Immature natural killer cell (primary cell): ENCODE measurements around the gene VWA8. TPM values are rescaled to one million over a fixed set of nuclear protein-coding genes. Genes with fewer than 3 reads are reported as not detected.
"Not testable (repeated sequence)": the region's sequence is repeated elsewhere in the genome, so short reads cannot be mapped to it uniquely, and the experiment has no call there.

ENCODE experiments used
- DNase-seq, 3 donors: peaks; one replicate each; pipeline ENCODE4 v3.0.0; 2022; ENCODE audit warnings: mixed read lengths in 1 of 3
- H3K27ac Mint-ChIP-seq, 6 donors: one replicate each; pipeline ENCODE4 v1.8.0; 2020; ENCODE audit warnings: mixed read lengths in 6 of 6, mild to moderate bottlenecking in 5 of 6, inconsistent platforms in 4 of 6, moderate library complexity in 3 of 6
- H3K27me3 Mint-ChIP-seq, 3 donors: one replicate each; pipeline ENCODE4 v1.8.0; 2020 to 2021; ENCODE audit warnings: low read depth in 3 of 3, mild to moderate bottlenecking in 3 of 3, mixed read lengths in 3 of 3, moderate library complexity in 3 of 3, inconsistent platforms in 1 of 3
- H3K36me3 Mint-ChIP-seq, 3 donors: one replicate each; pipeline ENCODE4 v1.8.0; 2020; ENCODE audit warnings: mixed read lengths in 3 of 3, inconsistent platforms in 2 of 3, mild to moderate bottlenecking in 2 of 3
- H3K4me1 Mint-ChIP-seq, 2 donors: one replicate each; pipeline ENCODE4 v1.8.0; 2020; ENCODE audit warnings: inconsistent platforms in 2 of 2, mild to moderate bottlenecking in 2 of 2, mixed read lengths in 2 of 2, moderate library complexity in 1 of 2
- H3K4me3 Mint-ChIP-seq, 5 donors: one replicate each; pipeline ENCODE4 v1.8.0; 2020; ENCODE audit warnings: mild to moderate bottlenecking in 5 of 5, mixed read lengths in 5 of 5, inconsistent platforms in 3 of 5, moderate library complexity in 3 of 5
- H3K9me3 Mint-ChIP-seq, 6 donors: one replicate each; pipeline ENCODE4 v1.8.0; 2020; ENCODE audit warnings: mild to moderate bottlenecking in 6 of 6, mixed read lengths in 6 of 6, inconsistent platforms in 4 of 6, moderate library complexity in 3 of 6
- polyA plus RNA-seq, 3 donors: library from polyadenylated mRNA; unstranded; fragments of 300-500 nt; fragmentation: Illumina TruSeq; gene quantifications; one replicate each; pipeline ENCODE4 v1.2.3, GENCODE V29; 2021

Gene VWA8
- polyA plus RNA-seq, 3 donors from 2014 or later = 3.0 to 4.9 (median 3.2) TPM

DNA sequence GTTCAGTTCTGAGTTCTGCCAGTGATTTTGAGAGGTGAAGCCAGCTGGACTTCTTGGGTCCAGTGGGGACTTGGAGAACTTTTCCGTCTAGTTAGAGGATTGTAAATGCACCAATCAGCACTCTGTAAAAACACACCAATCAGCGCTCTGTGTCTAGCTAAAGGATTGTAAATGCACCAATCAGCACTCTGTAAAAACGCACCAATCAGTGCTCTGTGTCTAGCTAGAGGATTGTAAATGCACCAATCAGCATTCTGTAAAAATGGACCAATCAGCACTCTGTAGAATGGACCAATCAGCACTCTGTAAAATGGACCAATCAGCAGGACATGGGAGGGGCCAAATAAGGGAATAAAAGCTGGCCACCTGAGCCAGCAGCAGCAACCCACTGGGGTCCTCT lies 418.1 kb downstream of the VWA8 start:
- not testable (repeated sequence) for H3K27ac Mint-ChIP-seq

DNA sequence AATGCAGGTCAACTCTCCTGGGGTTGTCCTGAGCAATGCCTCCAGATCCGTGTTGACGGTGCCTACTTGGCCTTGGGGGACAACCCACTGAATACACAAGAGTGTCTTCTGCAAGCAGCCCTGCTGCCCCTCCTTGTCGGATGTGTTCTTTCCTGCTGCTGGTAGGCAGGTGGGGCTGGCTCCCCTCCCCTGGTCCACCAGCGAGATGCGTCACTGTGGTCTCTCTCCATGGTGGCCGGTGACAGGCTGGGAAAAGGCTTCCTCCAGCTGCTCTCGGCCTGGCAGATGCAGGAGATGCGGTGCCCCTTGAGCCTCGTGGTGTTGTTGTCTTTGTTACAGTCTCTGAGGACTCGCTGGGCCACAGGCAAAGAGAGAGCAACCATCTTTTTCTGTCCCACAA lies 418.6 kb downstream of the VWA8 start:
- no peak for DNase-seq
- Mint-ChIP-seq H3K36me3 (no peaks in the 10 kb centered on the region), H3K27me3 (peaks cover 2 to 5% (median 3%) of the 10 kb centered on the region in 3 donors), H3K4me1 (no peaks in the 10 kb centered on the region), H3K4me3 (no peak overlapping the region), H3K27ac (no peak overlapping the region), H3K9me3 (no peaks in the 10 kb centered on the region)

More for the DNA sequence above, 418.1 kb downstream of the VWA8 start:
- H3K4me3 Mint-ChIP-seq, DNase-seq, H3K36me3 Mint-ChIP-seq, H3K9me3 Mint-ChIP-seq, H3K27me3 Mint-ChIP-seq, H3K4me1 Mint-ChIP-seq: not testable (repeated sequence)

- no peak overlapping the region for H3K4me3 Mint-ChIP-seq
- H3K27me3 Mint-ChIP-seq = peaks cover 2 to 5% (median 3%) of the 10 kb centered on the region in 3 donors
- DNase-seq = no peak
- H3K27ac Mint-ChIP-seq = no peak overlapping the region
- H3K36me3 Mint-ChIP-seq = no peaks in the 10 kb centered on the region
- no peaks in the 10 kb centered on the region for H3K9me3 Mint-ChIP-seq
- no peaks in the 10 kb centered on the region for H3K4me1 Mint-ChIP-seq
These were observed 419.6 kb downstream of the VWA8 start for GRCh38 chr13:41541142-41541938.

- H3K27ac Mint-ChIP-seq, H3K4me1 Mint-ChIP-seq, H3K9me3 Mint-ChIP-seq, H3K36me3 Mint-ChIP-seq, H3K4me3 Mint-ChIP-seq, DNase-seq, H3K27me3 Mint-ChIP-seq: not testable (repeated sequence)
These were observed 420.7 kb downstream of the VWA8 start for GRCh38 chr13:41540240-41540639.

DNA sequence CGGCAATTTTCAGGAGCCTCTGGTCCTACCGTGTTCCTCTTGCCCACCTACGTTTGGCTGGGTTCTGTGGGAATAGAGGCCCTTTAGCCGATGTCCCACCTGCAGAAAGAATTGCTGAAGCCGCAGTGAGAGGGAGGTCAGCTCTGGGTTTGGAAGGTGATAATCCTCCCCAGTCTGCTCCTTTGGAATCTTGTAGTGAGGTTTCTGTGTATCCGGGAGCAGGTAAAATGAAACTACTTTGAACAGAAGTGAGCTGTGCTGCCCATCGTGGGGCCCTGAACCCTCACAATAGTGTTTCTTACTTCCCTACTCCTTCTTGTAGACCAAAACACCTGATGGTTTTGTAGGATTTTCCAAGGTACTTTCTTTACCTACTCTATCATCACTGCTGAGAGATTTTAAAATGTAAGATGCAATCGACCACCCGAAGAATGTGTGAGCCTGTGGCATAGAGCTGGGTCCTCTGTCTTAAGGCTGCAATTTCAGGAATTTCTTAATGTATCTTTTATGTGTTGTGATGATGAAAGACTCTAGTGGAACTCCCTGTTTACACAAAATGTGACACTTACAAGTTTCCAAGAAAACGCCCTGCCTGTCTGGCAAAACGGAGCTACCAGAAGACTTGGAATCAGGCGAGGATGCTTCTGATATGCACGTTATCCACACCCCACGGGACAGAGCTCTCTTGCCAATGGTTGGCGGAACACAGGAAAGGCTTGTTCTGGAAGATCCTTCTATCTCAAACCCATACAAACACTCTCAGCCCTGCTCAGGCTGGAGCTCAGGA lies 427.4 kb downstream of the VWA8 start:
- Mint-ChIP-seq H3K27me3 (peaks cover 0 to 4% (median 2%) of the 10 kb centered on the region in 3 donors), H3K9me3 (peaks cover 0 to 2% (median 0%) of the 10 kb centered on the region in 6 donors), H3K36me3 (no peaks in the 10 kb centered on the region), H3K4me3 (no peak overlapping the region), H3K4me1 (no peaks in the 10 kb centered on the region), H3K27ac (no peak overlapping the region)
- DNase-seq = no peak

- Mint-ChIP-seq H3K27me3 (peaks cover 1 to 4% (median 2%) of the 10 kb centered on the region in 3 donors), H3K27ac (no peak overlapping the region), H3K4me1 (no peaks in the 10 kb centered on the region), H3K4me3 (no peak overlapping the region), H3K9me3 (no peaks in the 10 kb centered on the region), H3K36me3 (no peaks in the 10 kb centered on the region)
- no peak for DNase-seq
These were observed 432.9 kb downstream of the VWA8 start for GRCh38 chr13:41528021-41528420.

DNA sequence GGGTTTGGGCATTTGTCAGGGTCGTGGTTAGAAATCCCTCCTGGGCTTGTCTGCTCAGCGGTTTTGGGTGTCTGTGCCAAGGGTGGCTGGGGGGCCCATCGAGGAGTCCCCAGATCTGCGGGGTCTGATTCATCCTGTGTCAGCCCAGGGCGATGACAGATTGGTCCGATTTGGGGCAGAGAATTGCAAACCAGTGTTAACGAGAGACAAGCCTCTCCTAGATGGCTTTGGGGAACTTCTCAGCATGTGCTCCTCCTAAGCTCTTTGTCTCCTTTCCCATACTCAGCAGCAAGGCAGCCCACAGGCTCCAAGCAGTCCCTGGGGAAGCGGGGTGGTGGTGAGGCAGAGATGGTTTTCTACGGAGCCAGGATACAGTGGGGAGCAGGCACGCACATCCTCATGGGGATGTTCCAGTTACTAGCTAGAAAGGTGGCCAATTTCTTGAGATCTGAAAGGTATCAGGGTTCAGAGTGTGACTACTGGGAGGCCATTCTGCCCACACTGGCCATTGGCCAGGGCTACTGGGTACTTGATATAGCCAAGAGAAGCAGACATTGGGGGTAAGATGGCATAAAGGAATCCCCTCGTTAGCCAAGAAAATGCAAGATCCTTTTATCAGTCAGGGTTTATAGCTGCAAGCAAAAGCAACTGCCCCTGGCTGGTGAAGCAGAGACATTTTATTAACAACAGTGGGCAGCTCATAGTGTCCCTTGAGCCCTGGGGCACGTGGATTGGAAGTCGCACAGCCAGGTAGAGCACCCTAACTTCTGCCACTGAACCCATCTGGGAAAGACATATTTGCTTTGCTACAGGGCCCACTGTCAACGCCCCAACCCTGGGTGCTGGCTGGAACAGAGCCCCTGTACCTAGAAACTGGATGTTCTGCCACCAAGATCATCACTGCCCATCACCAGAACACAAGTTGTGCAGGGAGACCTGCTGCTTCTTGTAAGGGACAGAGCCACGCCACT lies 440.0 kb downstream of the VWA8 start:
- no peaks in the 10 kb centered on the region for H3K9me3 Mint-ChIP-seq
- no peak overlapping the region for H3K27ac Mint-ChIP-seq
- DNase-seq = no peak
- peaks cover 0 to 4% (median 0%) of the 10 kb centered on the region in 3 donors for H3K27me3 Mint-ChIP-seq
- no peak overlapping the region for H3K4me3 Mint-ChIP-seq
- H3K4me1 Mint-ChIP-seq = no peaks in the 10 kb centered on the region
- H3K36me3 Mint-ChIP-seq = no peaks in the 10 kb centered on the region

DNA sequence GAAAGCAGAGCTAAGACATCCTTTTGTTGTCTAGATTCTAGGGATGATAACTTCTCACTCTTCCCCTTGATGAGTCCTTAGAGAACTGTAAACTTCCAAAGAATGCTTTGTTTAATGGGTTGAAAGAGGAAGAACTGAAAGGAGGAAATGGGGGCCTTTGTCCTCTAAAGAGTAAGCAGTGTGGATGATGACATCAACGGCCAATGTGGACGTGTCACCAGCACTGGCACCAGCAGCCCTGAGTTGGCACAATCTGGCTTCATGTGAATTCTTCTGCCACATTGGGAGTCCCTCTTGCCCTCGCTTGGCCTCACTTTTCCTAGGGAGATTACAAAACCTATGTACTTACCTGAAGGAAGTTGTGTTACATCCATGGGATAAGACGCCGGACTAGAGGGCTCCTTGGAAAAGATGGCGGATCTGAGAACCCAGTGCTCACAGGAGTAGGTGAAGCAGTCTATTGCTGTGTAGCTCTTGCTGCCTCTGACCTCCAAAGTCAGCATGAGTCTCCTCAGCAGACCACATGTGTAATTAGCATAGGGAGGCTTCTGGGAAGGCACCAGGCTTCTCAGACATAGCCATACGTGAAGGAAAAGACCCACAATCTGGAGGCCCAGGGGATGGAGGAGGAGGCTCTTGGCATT lies 440.8 kb downstream of the VWA8 start:
- Mint-ChIP-seq H3K36me3 (no peaks in the 10 kb centered on the region), H3K4me1 (no peaks in the 10 kb centered on the region), H3K27ac (no peak overlapping the region), H3K27me3 (peaks cover 0 to 4% (median 0%) of the 10 kb centered on the region in 3 donors), H3K4me3 (no peak overlapping the region), H3K9me3 (no peaks in the 10 kb centered on the region)
- DNase-seq = no peak

Other genes starting within 250 kb of the VWA8 start
- gene DGKH, start 87.5 kb upstream of the VWA8 start, polyA plus RNA-seq = 1 to 10 TPM in 1 of 3 donors, under 1 TPM in 1, not detected in 1; 0.03 to 1.1 TPM